Activated CD4-positive, CD25-positive, alpha-beta regulatory T cell treated with anti-CD3 and anti-CD28 coated beads, Interleukin-2, amount 50 U/mL, for 72 hours (primary cell): ENCODE data around the gene TTC38.

Experiments
- DNase-seq: peaks from one replicate; pipeline ENCODE4 v3.0.0; 2021

The TTC38 gene

GRCh38 chr22:46280063-46280817 is 12.4 kb downstream of the TTC38 start:
- no peak for DNase-seq

GRCh38 chr22:46280999-46281623 is 13.3 kb downstream of the TTC38 start:
- DNase-seq: no peak

- no peak for DNase-seq
These were observed 14.3 kb downstream of the TTC38 start for GRCh38 chr22:46281866-46282678.

- DNase-seq: no peak
These were observed 18.2 kb downstream of the TTC38 start for GRCh38 chr22:46286006-46286405.

GRCh38 chr22:46286941-46287872 is 19.4 kb downstream of the TTC38 start:
- DNase-seq: no peak

GRCh38 chr22:46287873-46288751 is 20.3 kb downstream of the TTC38 start:
- DNase-seq: peak; percentile 42

- DNase-seq: no peak
These were observed 21.0 kb downstream of the TTC38 start for GRCh38 chr22:46288846-46289243.

- DNase-seq: no peak
These were observed 21.6 kb downstream of the TTC38 start for GRCh38 chr22:46289244-46289891.

DNA sequence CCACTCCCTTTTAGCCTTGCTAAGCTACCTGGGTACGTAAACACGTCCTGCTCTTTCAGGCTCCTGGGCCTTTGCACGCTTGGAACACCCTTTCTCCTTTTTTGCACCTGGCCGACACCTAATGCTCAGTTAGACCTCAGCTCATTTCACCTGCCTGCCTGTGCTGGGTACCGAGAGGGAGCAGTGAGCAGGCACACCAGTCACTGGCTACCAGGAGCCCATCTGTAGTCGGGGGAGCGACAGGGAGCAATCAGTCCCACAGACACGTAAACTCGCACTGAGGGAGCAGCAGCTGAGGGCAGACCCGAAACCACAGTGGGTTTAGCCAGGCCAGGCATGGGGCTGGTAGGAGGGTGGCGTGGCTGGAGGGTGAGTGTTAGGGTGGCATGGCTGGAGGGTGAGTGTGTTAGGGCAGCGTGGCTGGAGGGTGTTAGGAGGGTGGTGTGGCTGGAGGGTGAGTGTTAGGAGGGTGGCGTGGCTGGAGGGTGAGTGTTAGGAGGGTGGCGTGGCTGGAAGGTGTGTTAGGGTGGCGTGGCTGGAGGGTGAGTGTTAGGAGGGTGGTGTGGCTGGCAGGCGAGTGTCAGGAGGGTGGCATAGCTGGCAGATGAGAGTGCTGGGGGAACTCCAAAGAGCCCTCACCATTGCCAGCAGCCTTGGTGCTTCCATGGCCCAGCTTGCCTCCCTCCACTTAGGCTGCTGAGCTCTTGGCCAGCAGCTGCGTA is 22.5 kb downstream of the TTC38 start:
- DNase-seq: no peak

DNA sequence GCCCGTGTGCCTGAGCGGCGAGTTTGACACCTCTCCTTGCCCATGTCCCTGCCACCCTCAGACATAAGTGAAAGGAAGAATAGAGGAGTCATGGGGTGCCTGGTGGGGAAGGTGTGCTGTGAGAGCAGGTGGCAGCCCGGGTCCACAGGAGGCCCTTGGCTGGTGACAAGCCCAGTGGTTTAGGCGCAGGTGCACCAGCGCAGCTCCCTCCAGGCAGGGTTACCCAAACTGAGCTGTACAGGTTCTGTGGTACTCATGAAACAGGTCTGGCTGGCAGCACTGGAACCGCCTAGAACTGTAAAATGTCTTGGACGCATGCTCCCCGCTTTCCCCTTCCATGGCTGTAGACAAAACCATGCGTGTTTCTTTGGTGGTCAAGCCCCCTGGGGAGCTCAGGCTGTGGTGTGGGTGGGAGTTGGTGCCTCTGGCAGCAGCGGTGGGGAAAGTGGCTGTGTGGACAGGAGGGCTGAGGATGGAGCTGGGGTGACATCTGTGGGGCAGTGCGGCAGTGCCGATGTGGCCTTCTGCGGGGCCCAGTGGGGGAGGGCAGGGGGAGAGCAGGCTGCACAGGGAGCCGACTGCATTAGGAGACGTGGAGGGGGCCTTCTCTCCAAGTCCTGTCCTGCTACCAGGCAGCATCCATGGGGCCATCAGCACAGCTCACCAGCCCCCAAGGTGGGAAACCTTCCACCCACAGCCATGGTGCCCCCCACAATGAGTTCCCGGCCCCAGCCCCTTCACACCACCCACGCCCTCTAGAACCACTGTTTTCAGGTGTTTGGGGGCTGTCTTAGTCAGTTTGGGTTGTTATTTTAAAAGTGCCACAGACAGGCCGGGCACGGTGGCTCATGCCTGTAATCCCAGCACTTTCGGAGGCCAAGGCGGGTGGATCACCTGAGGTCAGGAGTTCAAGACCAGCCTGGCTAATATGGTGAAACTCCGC is 23.3 kb downstream of the TTC38 start:
- DNase-seq: no peak

GRCh38 chr22:46292173-46292572 is 24.4 kb downstream of the TTC38 start:
- DNase-seq: no peak

- no peak for DNase-seq
These were observed 24.9 kb downstream of the TTC38 start for GRCh38 chr22:46292732-46293131.

DNA sequence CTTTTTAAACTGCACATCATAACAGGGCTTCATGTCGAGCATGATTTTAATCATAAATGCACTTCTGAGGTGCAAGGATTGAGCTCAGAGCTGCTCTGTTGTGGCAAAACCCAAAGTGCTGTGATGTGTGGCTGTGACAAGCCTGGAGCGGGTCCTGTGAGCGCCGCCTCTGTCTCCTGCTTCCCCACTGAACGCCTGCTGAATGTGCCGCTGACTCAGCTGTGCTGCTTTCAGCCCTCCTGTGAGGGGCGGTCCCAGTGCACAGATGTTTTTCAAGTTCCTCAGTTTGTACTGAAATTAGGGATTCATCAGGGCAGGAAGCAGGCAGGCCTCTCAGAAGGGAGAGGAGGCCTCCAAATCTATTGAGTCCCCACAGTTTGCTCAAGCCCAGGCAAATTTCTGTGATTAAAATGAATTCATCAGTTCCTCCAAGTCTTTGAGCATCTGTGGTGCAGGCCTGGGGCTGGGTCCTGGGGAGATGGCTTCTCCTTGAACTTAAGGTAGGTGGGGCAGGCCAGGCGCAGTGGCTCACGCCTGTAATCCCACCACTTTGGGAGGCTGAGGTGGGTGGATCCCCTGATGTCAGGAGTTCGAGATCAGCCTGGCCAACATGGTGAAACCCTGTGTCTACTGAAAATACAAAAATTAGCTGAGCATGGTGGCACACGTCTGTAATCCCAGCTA is 25.9 kb downstream of the TTC38 start:
- DNase-seq: no peak

- DNase-seq: no peak
These were observed 27.0 kb downstream of the TTC38 start for GRCh38 chr22:46294784-46295183.

- no peak for DNase-seq
These were observed 27.6 kb downstream of the TTC38 start for GRCh38 chr22:46295277-46295971.

DNA sequence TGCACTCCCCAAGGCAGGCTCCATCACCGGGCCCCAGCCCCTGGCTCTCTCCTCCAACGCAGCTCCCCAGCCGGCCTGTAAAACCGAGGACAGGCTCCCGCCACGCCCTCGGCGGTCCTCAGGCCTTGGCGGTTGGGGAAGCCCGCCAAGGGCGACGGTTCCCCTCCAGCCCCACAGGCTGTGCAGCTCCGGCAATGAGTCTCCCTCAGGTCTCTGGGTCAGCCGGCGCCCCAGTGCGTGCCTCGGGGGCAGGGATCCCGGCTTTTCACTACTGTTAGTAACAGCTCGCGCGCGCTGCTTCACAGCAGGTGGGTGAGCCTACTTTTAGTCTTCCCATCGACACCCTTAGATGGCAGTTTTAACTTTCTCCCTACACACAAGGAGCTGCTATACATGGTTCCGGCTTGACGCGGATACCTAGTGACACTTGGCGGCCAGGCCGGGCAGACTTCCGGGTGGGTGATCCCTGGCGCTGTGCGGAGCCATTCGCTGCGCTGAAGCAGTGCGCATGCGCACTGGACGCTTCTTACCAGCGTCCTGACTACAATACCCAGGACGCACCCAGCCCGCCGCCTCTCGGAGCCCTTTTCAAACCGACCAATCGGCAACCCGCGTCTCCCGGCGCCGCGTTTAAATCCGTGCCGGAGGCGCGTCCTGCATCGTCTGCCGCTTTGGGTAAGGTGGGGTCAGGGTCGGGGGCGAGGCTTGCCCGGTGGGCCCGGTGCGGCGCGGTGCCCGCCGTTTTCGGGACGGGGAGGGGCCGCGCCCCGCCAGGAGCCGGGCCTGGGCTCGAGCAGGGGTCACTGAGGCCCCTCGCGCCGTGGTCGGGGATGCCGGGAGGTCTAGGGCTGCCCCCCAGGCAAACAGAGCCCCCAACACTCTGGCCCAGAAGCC is 28.7 kb downstream of the TTC38 start, which contains the start of gene GTSE1:
TSS of gene GTSE1 (plus strand) at position 614 of the 894 bp plus-strand sequence. CDS start 531 bp downstream, outside the sequence.
- peak; percentile 95 for DNase-seq
